ENCODE data around the gene GABRR1.

GRCh38 chr6:89172131-89172530 is 45.0 kb downstream of the GABRR1 start:
- no peak for TF ChIP-seq CTCF (IDR thresholded peaks at IDR 0.05; ENCODE audit: extremely low read depth in 1 of 2, insufficient read depth in 1 of 2, low read depth in 1 of 2, low read length in 2 of 2)
- TF ChIP-seq POLR2AphosphoS5 (IDR thresholded peaks at IDR 0.05; ENCODE audit: insufficient read depth, low read depth, low read length): no peak

Measured in endothelial cell of umbilical vein (primary cell).